ENCODE data around the gene NDUFA8.
A peak's percentile ranks its signal among the peaks of the same experiment; 100 is the strongest.

NDUFA8 gene

GRCh38 chr9:122159026-122159924 lies at the start of gene NDUFA8, which contains the start of gene MORN5:
NDUFA8 (minus strand) TSS chr9:122159779; CDS start chr9:122159677, 102 bp downstream.
MORN5 (plus strand) TSS chr9:122159908; CDS start chr9:122159973, 65 bp downstream.
- peak; percentile 93 for DNase-seq (ENCODE audit: low spot score)

GRCh38 chr9:122207096-122207495 lies 47.5 kb upstream of the NDUFA8 start:
- no peak for DNase-seq (ENCODE audit: low spot score)

GRCh38 chr9:122206118-122207046 lies 46.8 kb upstream of the NDUFA8 start:
- peak; percentile 53 for DNase-seq (ENCODE audit: low spot score)

GRCh38 chr9:122205176-122205575 lies 45.6 kb upstream of the NDUFA8 start:
- no peak for DNase-seq (ENCODE audit: low spot score)

- no peak for DNase-seq (ENCODE audit: low spot score)
These were observed 44.9 kb upstream of the NDUFA8 start for GRCh38 chr9:122204491-122204890.

GRCh38 chr9:122204055-122204454 lies 44.5 kb upstream of the NDUFA8 start:
- no peak for DNase-seq (ENCODE audit: low spot score)

GRCh38 chr9:122202111-122202510 lies 42.5 kb upstream of the NDUFA8 start:
- no peak for DNase-seq (ENCODE audit: low spot score)

GRCh38 chr9:122201641-122202040 lies 42.1 kb upstream of the NDUFA8 start:
- DNase-seq (ENCODE audit: low spot score), result no peak

GRCh38 chr9:122200960-122201595 lies 41.5 kb upstream of the NDUFA8 start:
- DNase-seq (ENCODE audit: low spot score), result no peak

- no peak for DNase-seq (ENCODE audit: low spot score)
These were observed 38.3 kb upstream of the NDUFA8 start for GRCh38 chr9:122197882-122198281.

GRCh38 chr9:122197426-122197825 lies 37.8 kb upstream of the NDUFA8 start:
- DNase-seq (ENCODE audit: low spot score), result no peak

GRCh38 chr9:122195875-122196274 lies 36.3 kb upstream of the NDUFA8 start:
- DNase-seq (ENCODE audit: low spot score), result no peak

GRCh38 chr9:122193651-122194050 lies 34.1 kb upstream of the NDUFA8 start:
- no peak for DNase-seq (ENCODE audit: low spot score)

- DNase-seq (ENCODE audit: low spot score), result no peak
These were observed 33.4 kb upstream of the NDUFA8 start for GRCh38 chr9:122192914-122193525.

GRCh38 chr9:122192261-122192875 lies 32.8 kb upstream of the NDUFA8 start:
- peak; percentile 58 for DNase-seq (ENCODE audit: low spot score)

GRCh38 chr9:122191584-122191983 lies 32.0 kb upstream of the NDUFA8 start:
- peak; percentile 76 for DNase-seq (ENCODE audit: low spot score)

GRCh38 chr9:122190597-122191381 lies 31.2 kb upstream of the NDUFA8 start:
- peak; percentile 97 for DNase-seq (ENCODE audit: low spot score)

- DNase-seq (ENCODE audit: low spot score), result no peak
These were observed 28.8 kb upstream of the NDUFA8 start for GRCh38 chr9:122188369-122188768.

GRCh38 chr9:122186777-122187470 lies 27.3 kb upstream of the NDUFA8 start:
- no peak for DNase-seq (ENCODE audit: low spot score)

- DNase-seq (ENCODE audit: low spot score), result no peak
These were observed 26.7 kb upstream of the NDUFA8 start for GRCh38 chr9:122186301-122186700.

Data from SW480 (cell line).